Activated effector memory CD4-positive, alpha-beta T cell treated with Interleukin-2 at 50 U/mL for 16 hours (primary cell): Measurements from ENCODE around the gene ACTN2.
A peak's percentile ranks its signal among the peaks of the same experiment; 100 is the strongest.

Source experiments
- DNase-seq: peaks from one replicate; pipeline ENCODE4 v3.0.0-alpha.2; 2020

Gene ACTN2

DNA sequence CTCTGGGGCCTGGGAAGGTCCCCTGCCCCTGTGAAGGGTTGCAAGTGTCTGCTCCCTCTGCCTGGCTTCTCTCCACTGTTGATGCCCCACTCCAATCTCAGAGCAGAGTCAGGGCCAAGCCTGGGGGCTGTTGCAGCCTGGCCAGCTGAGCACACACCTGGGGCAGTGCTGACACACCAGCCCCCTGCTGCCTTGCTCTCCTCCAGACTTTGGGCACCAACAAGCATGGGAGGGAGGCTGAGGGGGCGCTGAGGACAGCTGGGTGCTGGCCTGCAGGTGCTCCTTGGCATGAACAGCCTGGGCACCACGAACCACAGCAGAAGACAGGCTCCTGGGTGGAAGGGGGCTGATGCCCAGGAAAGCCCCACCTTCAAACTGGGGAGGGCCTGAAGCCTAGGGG, 99.2 kb downstream of the ACTN2 start:
- no peak for DNase-seq

DNA sequence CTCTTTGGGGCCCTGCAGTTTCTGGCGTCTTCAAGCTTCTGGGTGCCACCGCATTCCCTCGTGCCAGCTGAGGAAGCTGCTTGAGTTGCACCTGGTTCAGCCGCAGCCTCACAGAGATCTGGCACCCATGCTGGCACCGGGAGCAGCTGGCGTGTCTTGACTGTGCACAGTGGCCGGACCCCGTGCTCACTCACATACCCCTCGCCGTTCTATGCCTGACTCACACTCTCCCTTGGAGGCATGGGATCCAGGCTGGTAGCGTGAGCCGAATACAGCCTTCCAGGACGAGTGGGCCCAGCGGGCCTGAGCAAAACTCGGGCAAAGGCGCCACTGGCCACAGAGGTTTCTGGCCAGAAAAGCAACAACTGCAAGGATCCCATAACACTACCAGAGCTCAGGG, 100.2 kb downstream of the ACTN2 start:
- DNase-seq, result no peak

DNA sequence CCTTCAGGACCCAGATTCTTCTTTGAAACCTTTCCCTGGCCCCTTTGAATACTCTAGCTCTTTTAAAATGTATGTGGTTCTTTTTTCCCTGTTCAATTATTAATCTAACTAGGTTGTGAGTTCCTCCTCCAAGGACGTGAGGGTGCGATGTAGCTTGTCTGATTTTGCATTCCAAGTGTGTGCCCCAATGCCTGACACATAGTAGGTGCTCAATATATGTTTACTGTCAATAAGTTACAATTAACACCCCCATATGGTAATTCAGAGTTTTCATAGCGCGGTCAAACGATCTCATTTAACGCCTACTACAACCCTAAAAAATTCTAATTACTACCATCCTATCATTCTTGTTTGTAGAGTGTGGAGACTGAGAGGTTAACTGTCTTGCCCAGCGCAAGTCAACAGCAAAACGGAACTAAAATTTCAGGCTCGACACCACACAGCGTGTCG, 108.3 kb downstream of the ACTN2 start:
- DNase-seq, result no peak

DNA sequence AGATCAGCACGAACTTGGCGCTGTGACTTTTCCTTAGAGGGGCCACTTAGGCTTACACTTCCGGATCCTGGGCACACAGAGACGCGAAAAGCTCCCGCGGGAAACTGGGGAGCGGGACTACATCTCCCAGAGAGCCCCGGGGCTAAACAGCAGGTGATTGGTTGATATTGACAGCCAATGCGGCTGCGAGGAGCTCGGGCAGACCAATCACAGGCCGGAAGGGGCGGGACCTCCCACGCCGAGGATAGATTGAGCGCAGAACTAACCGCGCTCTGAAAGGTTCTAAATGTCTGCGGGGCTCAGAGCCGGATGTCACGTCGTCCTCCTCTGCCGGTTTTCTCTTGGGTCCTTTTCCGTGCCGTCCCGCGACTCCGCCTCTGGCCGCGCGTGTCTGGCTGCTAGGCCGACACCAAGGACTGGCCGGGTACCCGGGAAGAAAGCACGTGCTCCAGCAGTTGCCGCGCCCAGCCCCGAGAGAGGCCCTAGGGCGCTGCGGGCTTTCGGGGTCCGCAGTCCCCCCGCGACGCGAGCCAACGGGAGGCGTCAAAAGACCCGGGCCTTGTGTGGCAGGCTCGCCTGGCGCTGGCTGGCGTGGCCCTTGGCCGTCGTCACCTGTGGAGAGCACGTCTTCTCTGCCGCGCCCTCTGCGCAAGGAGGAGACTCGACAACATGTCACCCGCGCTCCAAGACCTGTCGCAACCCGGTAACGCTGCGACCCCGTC, 108.9 kb downstream of the ACTN2 start, which contains the start of gene MTR:
Gene MTR, plus strand, starts transcription at position 258 of the 722 bp plus-strand sequence. Its CDS starts 412 bp downstream, at position 670.
- peak; percentile 95 for DNase-seq

DNA sequence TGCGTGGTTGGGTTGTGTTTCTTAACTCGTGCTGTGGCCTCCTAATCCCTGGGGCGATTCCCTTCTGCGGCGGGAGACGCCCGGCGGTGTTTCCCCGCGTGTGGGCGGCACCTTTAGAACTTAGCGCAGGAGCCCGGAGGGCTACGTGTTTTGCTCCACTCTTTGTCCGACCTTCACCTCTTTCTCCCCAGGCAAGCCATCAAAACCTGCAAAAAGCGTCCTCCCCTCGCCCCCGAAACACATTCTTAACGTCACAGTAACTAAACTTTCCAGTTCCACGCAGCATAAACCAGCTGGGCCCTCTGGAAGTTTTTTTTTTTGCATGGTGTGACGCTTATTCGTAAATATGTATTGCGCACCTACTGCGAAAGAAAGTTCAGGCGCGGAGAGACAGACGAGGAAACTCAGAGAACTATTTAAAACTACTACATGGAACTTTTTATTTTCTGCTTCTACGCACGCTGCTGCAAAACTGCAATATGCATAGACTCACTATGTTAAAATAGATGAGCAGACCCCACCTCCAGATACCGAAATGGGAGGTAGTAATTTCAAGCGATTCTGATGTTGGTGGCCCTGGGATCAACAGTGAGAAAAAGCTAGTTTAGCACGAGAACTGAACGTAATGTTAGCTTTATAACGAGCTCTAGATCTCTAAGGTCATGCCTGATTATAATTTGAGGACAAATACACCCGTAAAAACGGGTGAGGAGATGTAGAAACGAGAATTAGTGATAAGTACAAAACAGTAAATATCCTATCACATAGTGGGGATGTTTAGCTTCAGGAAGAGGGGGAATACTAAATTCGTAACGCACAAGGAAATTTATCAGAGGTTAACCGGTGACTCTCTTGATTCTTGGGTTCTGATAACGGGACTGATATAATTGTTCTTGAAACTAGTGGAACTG, 109.7 kb downstream of the ACTN2 start:
- DNase-seq, result no peak

DNA sequence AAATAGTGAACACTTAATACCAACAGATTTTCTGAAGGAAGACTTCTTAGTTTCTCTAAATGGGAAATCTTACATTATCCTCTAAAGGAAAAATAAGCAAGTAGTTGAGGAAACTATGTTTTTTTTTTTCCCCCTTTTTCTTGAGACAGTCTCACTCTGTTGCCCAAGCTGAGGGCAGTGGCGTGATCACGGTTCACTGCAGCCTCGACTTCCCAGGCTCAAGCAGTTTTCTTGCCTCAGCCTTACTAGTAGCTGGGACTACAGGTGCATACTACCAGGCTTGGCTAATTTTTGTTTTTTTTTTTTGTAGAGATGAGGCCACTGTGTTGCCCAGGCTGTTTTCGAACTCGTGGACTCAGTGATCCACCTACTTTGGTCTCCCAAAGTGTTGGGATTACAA, 112.7 kb downstream of the ACTN2 start:
- DNase-seq, result no peak

DNA sequence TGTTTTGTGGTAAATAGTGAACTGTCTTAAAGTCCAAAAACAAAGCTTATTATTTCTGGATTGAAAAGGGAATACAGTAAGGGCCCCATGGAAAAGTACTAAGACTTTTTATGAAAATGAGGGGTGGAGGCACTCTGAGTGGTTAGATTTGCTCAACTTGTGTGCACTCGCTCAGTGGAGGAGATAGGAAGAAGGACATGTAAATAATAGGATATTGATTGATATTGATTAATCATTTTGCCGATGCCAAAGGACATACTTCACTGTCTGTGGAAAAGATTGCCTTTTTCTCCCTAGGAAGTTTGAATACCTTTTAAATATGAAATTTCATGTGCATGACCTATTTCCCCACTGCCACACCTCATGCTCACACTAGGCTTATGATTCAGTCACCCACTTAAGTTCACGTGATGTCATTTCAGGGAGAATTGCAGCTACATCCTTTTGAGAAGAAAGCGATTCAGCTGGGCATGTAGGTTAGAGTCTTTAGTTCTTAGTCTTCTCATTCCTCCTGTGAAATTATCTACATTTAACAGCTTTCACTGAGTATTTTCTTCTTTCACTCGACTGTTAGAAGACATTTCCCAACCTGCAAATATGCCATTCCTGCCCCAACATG, 113.8 kb downstream of the ACTN2 start:
- DNase-seq, result no peak

DNA sequence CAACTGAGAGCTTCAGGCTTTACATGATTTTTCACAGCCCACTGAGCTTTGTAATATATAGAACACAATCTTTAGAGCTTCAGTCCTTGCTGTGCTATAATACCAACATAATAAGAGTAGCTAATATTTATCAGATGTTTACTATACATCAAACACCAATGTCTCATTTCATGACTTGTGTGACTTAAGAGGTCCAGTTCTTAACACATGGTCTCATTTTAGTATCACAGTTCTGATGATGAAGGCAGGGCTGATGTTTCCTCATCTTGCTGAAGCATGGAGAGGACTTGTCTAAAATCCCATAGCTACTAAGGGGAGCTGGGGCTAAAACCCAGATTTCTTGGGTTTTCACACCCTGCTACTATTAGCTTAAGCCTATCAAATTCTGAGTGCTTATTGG, 114.3 kb downstream of the ACTN2 start:
- no peak for DNase-seq

DNA sequence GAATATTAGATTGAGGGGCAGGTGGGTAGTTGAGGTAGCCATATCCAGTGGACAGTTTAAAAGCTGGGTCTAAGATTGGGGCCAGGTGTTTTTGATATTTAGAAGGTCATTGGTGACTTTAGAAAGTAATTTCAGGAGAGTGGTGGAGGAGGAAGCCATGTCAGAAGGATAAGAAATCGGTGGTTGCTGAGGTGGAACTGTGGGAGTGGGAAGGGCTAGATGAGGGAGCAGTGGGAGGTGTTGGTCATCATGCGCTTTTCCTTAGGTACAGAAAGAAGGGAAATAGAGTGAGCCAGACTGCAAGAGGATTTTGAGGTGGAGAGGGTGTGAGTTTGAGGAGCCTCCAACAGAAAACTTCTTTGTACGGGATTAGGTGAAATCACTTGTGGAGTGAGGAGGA, 116.0 kb downstream of the ACTN2 start:
- no peak for DNase-seq

DNA sequence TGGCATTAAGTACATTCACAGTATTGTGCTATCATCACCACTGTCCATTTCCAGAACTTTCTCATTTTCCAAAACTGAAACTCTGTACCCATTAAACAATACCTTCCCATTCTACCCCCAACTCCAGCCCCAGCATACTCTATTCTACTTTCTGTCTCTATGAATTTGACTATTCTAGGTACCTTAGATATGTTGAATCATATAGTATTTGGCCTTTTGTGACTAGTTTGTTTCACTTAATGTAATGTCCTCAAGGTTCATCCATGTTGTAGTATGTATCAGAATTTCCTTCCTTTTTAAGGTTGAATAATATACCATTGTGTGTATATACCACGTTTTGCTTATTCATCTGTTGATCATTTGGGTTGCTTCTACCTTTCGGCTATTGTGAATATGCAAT, 120.3 kb downstream of the ACTN2 start:
- no peak for DNase-seq

DNA sequence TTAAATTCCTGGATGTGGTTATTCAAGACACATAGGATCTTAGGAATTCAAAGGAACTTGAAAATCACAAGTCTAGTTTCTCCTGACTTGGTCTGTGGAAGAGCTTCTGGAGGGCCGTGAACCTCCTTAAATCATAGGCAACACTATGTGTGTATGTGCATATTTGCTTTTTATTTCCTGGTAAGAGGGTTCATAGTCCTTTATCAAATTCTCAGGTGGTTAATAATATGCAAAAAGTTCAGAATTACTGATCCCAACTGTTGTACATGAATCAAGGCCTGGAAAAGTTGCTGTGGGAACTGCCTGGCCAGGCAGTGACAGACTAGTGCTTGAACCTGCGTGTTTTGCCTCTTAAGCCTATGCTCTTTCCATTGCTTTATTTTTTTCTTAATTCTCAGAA, 121.7 kb downstream of the ACTN2 start:
- no peak for DNase-seq

DNA sequence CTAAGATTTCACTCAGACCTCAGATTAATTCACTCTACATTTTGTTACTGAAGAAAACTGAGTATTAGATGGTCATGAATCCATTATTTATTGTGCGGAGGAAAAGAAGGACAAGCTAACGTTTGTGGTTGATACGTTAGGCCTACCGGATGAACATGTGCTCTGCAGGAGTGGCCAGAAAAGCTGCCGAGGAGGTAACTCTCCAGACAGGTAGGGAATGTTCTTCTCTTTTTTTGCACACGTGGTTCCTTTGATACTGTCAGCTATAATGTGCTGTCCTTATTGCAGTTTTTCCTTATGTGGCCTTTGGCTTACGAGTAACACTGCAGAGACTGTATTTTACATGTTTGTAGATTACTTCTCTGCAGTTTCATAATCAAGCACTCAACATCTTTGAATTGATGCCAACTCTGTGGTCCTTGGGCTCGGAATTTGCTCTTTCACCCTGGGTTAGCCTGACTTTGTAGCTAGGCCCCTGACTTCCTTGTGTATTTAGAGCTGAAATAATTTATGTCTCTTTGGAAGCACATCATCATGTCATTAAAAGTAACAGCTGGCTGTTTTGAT, 122.3 kb downstream of the ACTN2 start:
- DNase-seq, result no peak

DNA sequence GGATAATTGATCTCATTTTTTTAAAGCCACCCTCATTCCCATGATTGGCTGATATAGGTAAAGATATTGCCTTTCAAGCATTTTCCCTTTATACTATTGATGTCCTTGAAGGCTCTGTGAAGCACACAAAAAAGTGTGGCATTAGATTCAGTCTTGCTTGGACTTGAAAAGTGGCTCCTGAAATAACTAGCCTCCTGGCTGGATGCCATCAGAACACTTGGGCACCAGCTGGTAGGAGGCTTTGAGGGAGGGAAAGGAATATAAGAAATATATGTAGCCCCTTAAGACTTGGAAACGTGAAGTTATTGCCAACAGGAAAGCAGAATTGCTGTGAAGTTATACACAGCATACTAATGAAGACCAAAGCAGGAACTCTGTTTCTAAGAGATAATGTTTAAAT, 122.8 kb downstream of the ACTN2 start:
- no peak for DNase-seq

DNA sequence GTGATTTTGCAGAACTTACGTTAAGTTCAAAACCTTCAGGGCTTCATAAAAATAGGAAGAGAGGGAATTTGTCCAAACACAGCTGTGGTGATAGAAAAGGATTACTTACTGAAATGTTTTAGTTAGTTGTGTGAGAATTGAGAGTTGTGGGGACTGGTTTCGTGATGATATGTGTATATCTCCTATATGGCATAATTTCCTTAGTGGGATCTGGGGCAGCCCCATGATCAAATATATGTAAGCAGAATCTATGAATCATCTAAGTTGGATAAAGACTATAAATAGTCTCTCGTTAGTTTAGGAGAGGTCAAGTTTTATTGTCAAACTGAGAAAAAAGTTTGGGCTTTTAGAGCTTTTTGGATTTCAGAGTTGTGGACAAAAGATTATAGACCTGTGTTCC, 123.7 kb downstream of the ACTN2 start:
- DNase-seq, result no peak

DNA sequence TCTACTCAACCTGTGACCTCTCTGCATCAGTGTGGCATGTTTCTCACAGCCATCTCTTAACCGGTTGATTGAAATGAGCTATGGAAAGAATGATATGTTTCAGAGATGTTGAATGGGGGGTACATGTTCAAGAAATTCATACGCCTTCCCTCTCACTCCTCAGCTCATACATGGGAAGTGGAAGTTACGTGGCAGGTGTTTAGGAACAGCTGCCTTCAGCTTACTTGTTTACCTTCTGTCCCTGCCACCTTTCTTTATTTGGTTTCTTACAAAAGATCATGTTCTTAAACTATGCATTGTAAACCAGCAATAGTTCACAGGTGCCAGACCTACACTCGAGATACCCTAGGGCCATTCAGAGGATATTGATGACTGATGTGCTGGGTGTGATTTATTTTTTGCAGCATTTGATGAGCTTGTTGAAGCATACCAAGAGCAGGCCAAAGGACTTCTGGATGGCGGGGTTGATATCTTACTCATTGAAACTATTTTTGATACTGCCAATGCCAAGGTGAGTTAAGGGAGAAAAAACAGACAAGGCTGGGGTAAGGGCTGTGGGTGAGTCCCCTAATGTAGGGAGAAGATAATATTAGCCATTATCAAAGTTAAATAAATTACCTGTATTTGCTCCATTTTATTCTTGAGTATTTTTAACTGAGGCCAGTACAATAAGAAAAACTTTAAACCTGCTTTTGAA, 126.2 kb downstream of the ACTN2 start:
- no peak for DNase-seq
